Epithelial cell of proximal tubule (primary cell): ENCODE results near the gene RAB18. TPM values are rescaled to one million over a fixed set of nuclear protein-coding genes. Genes with fewer than 3 reads are reported as not detected.

ENCODE experiments used
- DNase-seq: peaks from one replicate; pipeline ENCODE4 v3.0.0-alpha.2; 2011; ENCODE audit warnings: low read depth
- H3K4me3 ChIP-seq: 2 replicates; pipeline ENCODE4 v1.5.1; 2011; ENCODE audit warnings: low read depth, mild to moderate bottlenecking, low read length
- CTCF ChIP-seq: conservative IDR thresholded peaks from 2 replicates; pipeline ENCODE4 v1.5.1; 2012; ENCODE audit warnings: low read depth, mild to moderate bottlenecking, low read length
- total RNA-seq: library from RNA; depleted of rRNA; stranded (reverse); fragments of >200 nt; gene quantifications from 2 replicates; pipeline ENCODE4 v1.2.3, GENCODE V29; 2015

Gene RAB18
- total RNA-seq, 1 donor from 2014 or later = 30.3 TPM

GRCh38 chr10:27485368-27485767, 18.7 kb upstream of the RAB18 start:
- no peak for TF ChIP-seq CTCF

GRCh38 chr10:27485986-27486385, 18.1 kb upstream of the RAB18 start:
- TF ChIP-seq CTCF = no peak
- no peak for DNase-seq
- no peak overlapping the region for H3K4me3 ChIP-seq

More at GRCh38 chr10:27485368-27485767, 18.7 kb upstream of the RAB18 start:
- DNase-seq = no peak
- no peak overlapping the region for H3K4me3 ChIP-seq

GRCh38 chr10:27490807-27491206, 13.3 kb upstream of the RAB18 start:
- no peak for DNase-seq
- no peak overlapping the region for H3K4me3 ChIP-seq
- no peak for TF ChIP-seq CTCF

GRCh38 chr10:27494116-27494805, 9.8 kb upstream of the RAB18 start:
- no peak overlapping the region for H3K4me3 ChIP-seq
- no peak for TF ChIP-seq CTCF
- DNase-seq = no peak

- no peak for TF ChIP-seq CTCF
- DNase-seq = no peak
- no peak overlapping the region for H3K4me3 ChIP-seq
These were observed 8.0 kb upstream of the RAB18 start for GRCh38 chr10:27496137-27496536.

GRCh38 chr10:27500096-27500495, 4.0 kb upstream of the RAB18 start:
- no peak for DNase-seq
- TF ChIP-seq CTCF = no peak
- no peak overlapping the region for H3K4me3 ChIP-seq

GRCh38 chr10:27500886-27501285, 3.2 kb upstream of the RAB18 start:
- no peak for DNase-seq
- TF ChIP-seq CTCF = no peak
- no peak overlapping the region for H3K4me3 ChIP-seq
